Neural progenitor cell (in vitro differentiated cells): ENCODE data around the gene INO80.

Source experiments
- EZH2 ChIP-seq: fragments of 200-600 bp; sonication (generic); IDR thresholded peaks from 2 replicates; pipeline ENCODE4 v1.6.1; 2017; ENCODE audit warnings: antibody characterized with exemption, mild to moderate bottlenecking, moderate library complexity
- EZH2phosphoT487 ChIP-seq: fragments of 200-600 bp; sonication (generic); IDR thresholded peaks from 2 replicates; pipeline ENCODE4 v1.6.1; 2017; ENCODE audit warnings: antibody characterized with exemption
- TF ChIP-seq, protein P1 (sequence below): fragments of 200-600 bp; sonication (generic); IDR thresholded peaks from 2 replicates; pipeline ENCODE4 v1.5.1; 2017; ENCODE audit warnings: antibody characterized with exemption, mild to moderate bottlenecking

- TF ChIP-seq, protein P1, sequence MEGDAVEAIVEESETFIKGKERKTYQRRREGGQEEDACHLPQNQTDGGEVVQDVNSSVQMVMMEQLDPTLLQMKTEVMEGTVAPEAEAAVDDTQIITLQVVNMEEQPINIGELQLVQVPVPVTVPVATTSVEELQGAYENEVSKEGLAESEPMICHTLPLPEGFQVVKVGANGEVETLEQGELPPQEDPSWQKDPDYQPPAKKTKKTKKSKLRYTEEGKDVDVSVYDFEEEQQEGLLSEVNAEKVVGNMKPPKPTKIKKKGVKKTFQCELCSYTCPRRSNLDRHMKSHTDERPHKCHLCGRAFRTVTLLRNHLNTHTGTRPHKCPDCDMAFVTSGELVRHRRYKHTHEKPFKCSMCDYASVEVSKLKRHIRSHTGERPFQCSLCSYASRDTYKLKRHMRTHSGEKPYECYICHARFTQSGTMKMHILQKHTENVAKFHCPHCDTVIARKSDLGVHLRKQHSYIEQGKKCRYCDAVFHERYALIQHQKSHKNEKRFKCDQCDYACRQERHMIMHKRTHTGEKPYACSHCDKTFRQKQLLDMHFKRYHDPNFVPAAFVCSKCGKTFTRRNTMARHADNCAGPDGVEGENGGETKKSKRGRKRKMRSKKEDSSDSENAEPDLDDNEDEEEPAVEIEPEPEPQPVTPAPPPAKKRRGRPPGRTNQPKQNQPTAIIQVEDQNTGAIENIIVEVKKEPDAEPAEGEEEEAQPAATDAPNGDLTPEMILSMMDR, result no peak
- no peak for TF ChIP-seq EZH2
- TF ChIP-seq EZH2phosphoT487, result no peak
Measured at GRCh38 chr15:40957581-40958051, 158.5 kb downstream of the INO80 start.
